SK-N-SH treated with all-trans-retinoic acid at 6 μM for 48 hours (cell line): ENCODE data around the gene NTSR1.

ENCODE experiments used
- ATAC-seq: fragments of 200-7000 bp; cut with Tn5 transposase; 3 replicates; pipeline ENCODE4 v1.9.1; 2020; ENCODE audit warnings: mild to moderate bottlenecking, moderate library complexity
- ARNTL ChIP-seq: fragments of 450-650 bp; formaldehyde crosslinking; IDR thresholded peaks from 2 replicates; pipeline ENCODE4 v1.5.0; 2020; ENCODE audit warnings: low read depth, mild to moderate bottlenecking, moderate library complexity, borderline replicate concordance
- BACH2 ChIP-seq: fragments of 250-450 bp; sonication (Bioruptor Pico); IDR thresholded peaks from 2 replicates; pipeline ENCODE4 v1.9.0; 2021; ENCODE audit warnings: mild to moderate bottlenecking, borderline replicate concordance
- CREB5 ChIP-seq: fragments of 250-450 bp; sonication (Bioruptor Pico); IDR thresholded peaks from 2 replicates; pipeline ENCODE4 v1.5.1; 2020; ENCODE audit warnings: low read depth, mild to moderate bottlenecking, moderate library complexity
- CSDC2 ChIP-seq: fragments of 250-450 bp; sonication (Bioruptor Pico); IDR thresholded peaks from 2 replicates; pipeline ENCODE4 v1.5.0; 2020; ENCODE audit warnings: mild to moderate bottlenecking, moderate library complexity
- CSRNP3 ChIP-seq: fragments of 250-450 bp; sonication (Bioruptor Pico); IDR thresholded peaks from 2 replicates; pipeline ENCODE4 v1.5.1; 2021; ENCODE audit warnings: mild to moderate bottlenecking, moderate library complexity
- GLIS3 ChIP-seq: fragments of 250-450 bp; sonication (Bioruptor Pico); IDR thresholded peaks from 2 replicates; pipeline ENCODE4 v1.5.0; 2020; ENCODE audit warnings: mild to moderate bottlenecking, moderate library complexity
- ISL1 ChIP-seq: fragments of 250-450 bp; sonication (Bioruptor Pico); IDR thresholded peaks from 2 replicates; pipeline ENCODE4 v2.1.2; 2022; ENCODE audit warnings: mild to moderate bottlenecking, moderate library complexity
- OSR1 ChIP-seq: fragments of 250-450 bp; sonication (Bioruptor Pico); IDR thresholded peaks from 2 replicates; pipeline ENCODE4 v1.8.0; 2022; ENCODE audit warnings: moderate library complexity, mild to moderate bottlenecking, inconsistent platforms
- PATZ1 ChIP-seq: fragments of 250-450 bp; sonication (Bioruptor Pico); IDR thresholded peaks from 2 replicates; pipeline ENCODE4 v1.8.0; 2020; ENCODE audit warnings: mild to moderate bottlenecking, moderate library complexity, borderline replicate concordance
- PPARA ChIP-seq: fragments of 250-450 bp; sonication (Bioruptor Pico); IDR thresholded peaks from 2 replicates; pipeline ENCODE4 v1.5.0; 2020; ENCODE audit warnings: mild to moderate bottlenecking, borderline replicate concordance
- RARB ChIP-seq: fragments of 250-450 bp; sonication (Bioruptor Pico); IDR thresholded peaks from 2 replicates; pipeline ENCODE4 v1.8.0; 2021; ENCODE audit warnings: mild to moderate bottlenecking, moderate library complexity
- SNAI2 ChIP-seq: fragments of 250-450 bp; sonication (Bioruptor Pico); IDR thresholded peaks from 2 replicates; pipeline ENCODE4 v1.5.0; 2020; ENCODE audit warnings: mild to moderate bottlenecking, moderate library complexity
- TCF4 ChIP-seq: fragments of 250-450 bp; sonication (Bioruptor Pico); IDR thresholded peaks from 2 replicates; pipeline ENCODE4 v1.8.0; 2021; ENCODE audit warnings: mild to moderate bottlenecking, moderate library complexity, borderline replicate concordance
- TOX ChIP-seq: fragments of 250-450 bp; sonication (Bioruptor Pico); IDR thresholded peaks from 2 replicates; pipeline ENCODE4 v1.8.0; 2021; ENCODE audit warnings: mild to moderate bottlenecking, moderate library complexity, borderline replicate concordance
- TSHZ2 ChIP-seq: fragments of 250-450 bp; sonication (Bioruptor Pico); IDR thresholded peaks from 2 replicates; pipeline ENCODE4 v1.5.0; 2020; ENCODE audit warnings: mild to moderate bottlenecking, moderate library complexity
- ZC3H10 ChIP-seq: fragments of 250-450 bp; sonication (Bioruptor Pico); IDR thresholded peaks from 2 replicates; pipeline ENCODE4 v1.5.1; 2021; ENCODE audit warnings: mild to moderate bottlenecking, moderate library complexity
- ZFP3 ChIP-seq: fragments of 250-450 bp; sonication (Bioruptor Pico); IDR thresholded peaks from 2 replicates; pipeline ENCODE4 v1.5.0; 2020; ENCODE audit warnings: mild to moderate bottlenecking, moderate library complexity
- ZFP30 ChIP-seq: fragments of 450-650 bp; formaldehyde crosslinking; IDR thresholded peaks from 2 replicates; pipeline ENCODE4 v1.5.0; 2022; ENCODE audit warnings: mild to moderate bottlenecking, moderate library complexity
- ZNF565 ChIP-seq: fragments of 450-650 bp; formaldehyde crosslinking; conservative IDR thresholded peaks from 2 replicates; pipeline ENCODE4 v1.5.0; 2020; ENCODE audit warnings: low read depth, mild to moderate bottlenecking, moderate library complexity
- ZNF8 ChIP-seq: fragments of 450-650 bp; formaldehyde crosslinking; IDR thresholded peaks from 2 replicates; pipeline ENCODE4 v1.5.0; 2020; ENCODE audit warnings: mild to moderate bottlenecking, moderate library complexity

NTSR1 gene

GRCh38 chr20:62735331-62735821, 26.7 kb downstream of the NTSR1 start:
- no peak for ATAC-seq

GRCh38 chr20:62736026-62736406, 27.4 kb downstream of the NTSR1 start:
- TF ChIP-seq ZFP30 (no peak), TCF4 (CRISPR knock-in tag) (no peak), GLIS3 (CRISPR knock-in tag) (no peak), RARB (CRISPR knock-in tag) (no peak), ZC3H10 (no peak), CSRNP3 (CRISPR knock-in tag) (no peak), ZNF565 (no peak), ZFP3 (no peak), TOX (CRISPR knock-in tag) (no peak), ZNF8 (CRISPR knock-in tag) (no peak), PATZ1 (CRISPR knock-in tag) (no peak), CREB5 (CRISPR knock-in tag) (no peak), ARNTL (no peak)
- ATAC-seq: no peak

More at GRCh38 chr20:62735331-62735821, 26.7 kb downstream of the NTSR1 start:
- no peak for TF ChIP-seq PATZ1 (CRISPR knock-in tag)

GRCh38 chr20:62736407-62737071, 27.9 kb downstream of the NTSR1 start:
- no peak for ATAC-seq
- TF ChIP-seq ZNF8 (CRISPR knock-in tag): no peak
- TF ChIP-seq SNAI2: no peak
- no peak for TF ChIP-seq CSDC2 (CRISPR knock-in tag)
- TF ChIP-seq TOX (CRISPR knock-in tag): no peak
- TF ChIP-seq GLIS3 (CRISPR knock-in tag): no peak
- TF ChIP-seq TSHZ2: no peak
- no peak for TF ChIP-seq ZNF565
- no peak for TF ChIP-seq OSR1 (CRISPR knock-in tag)
- TF ChIP-seq ISL1 (CRISPR knock-in tag): no peak
- TF ChIP-seq PPARA: no peak
- no peak for TF ChIP-seq PATZ1 (CRISPR knock-in tag)
- no peak for TF ChIP-seq RARB (CRISPR knock-in tag)
- TF ChIP-seq CSRNP3 (CRISPR knock-in tag): no peak
- TF ChIP-seq CREB5 (CRISPR knock-in tag): no peak
- TF ChIP-seq BACH2 (CRISPR knock-in tag): no peak
